ENCODE measurements around the gene RAB33A. TPM values are rescaled to one million over a fixed set of nuclear protein-coding genes. Genes with fewer than 3 reads are reported as not detected.

Gene RAB33A
- total and polyA plus RNA-seq, 2 donors (not counting 1 experiment from before 2014, with no cell fraction given), result 2.4 to 5.4 TPM

GRCh38 chrX:130212371-130212770, 40.6 kb downstream of the RAB33A start:
- H3K27ac Mint-ChIP-seq, result no peak overlapping the region

DNA sequence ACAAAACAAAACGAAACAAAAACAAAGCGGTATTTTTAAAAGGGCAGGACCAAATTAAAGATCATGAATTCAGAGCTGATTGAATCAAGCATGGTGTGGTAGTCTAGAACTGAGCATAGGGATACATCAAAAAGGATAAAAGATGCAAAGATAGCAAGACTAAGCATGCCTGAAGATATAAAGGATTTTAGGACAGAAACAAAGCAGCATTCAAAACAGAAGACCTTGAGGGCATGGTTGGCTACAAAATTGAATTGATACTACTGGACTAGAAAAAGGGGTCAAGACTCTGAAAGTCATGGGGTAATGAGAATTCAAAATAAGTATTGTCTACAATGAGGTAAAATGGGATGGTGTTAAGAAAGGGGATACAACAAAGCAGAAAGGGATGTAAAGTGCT, 41.6 kb downstream of the RAB33A start:
- no peaks in the 10 kb centered on the region for H4K20me1 ChIP-seq (ENCODE audit: control insufficient read depth, insufficient read depth, low read length, poor library complexity, severe bottlenecking)
- no peak overlapping the region for H3K27ac Mint-ChIP-seq
- H3K4me3 ChIP-seq (ENCODE audit: control extremely low read depth in 1 of 5, extremely low read depth in 1 of 5, insufficient read depth in 1 of 5, low read depth in 2 of 5, low read length in 4 of 5), result no peak overlapping the region
- H3K27me3 ChIP-seq (replicated peaks in 1 of 4; ENCODE audit: control extremely low read depth in 1 of 4, control insufficient read depth in 3 of 4, insufficient read depth in 4 of 4, low read length in 3 of 4), result no peaks in the 10 kb centered on the region
- no peaks in the 10 kb centered on the region for H3K9me3 Mint-ChIP-seq (ENCODE audit: insufficient read depth)
- WGBS (ENCODE audit: insufficient coverage), result no CpG with 5 or more reads among the region's 2 CpGs
- H3K4me3 Mint-ChIP-seq, result no peak overlapping the region
- TF ChIP-seq, protein P1, sequence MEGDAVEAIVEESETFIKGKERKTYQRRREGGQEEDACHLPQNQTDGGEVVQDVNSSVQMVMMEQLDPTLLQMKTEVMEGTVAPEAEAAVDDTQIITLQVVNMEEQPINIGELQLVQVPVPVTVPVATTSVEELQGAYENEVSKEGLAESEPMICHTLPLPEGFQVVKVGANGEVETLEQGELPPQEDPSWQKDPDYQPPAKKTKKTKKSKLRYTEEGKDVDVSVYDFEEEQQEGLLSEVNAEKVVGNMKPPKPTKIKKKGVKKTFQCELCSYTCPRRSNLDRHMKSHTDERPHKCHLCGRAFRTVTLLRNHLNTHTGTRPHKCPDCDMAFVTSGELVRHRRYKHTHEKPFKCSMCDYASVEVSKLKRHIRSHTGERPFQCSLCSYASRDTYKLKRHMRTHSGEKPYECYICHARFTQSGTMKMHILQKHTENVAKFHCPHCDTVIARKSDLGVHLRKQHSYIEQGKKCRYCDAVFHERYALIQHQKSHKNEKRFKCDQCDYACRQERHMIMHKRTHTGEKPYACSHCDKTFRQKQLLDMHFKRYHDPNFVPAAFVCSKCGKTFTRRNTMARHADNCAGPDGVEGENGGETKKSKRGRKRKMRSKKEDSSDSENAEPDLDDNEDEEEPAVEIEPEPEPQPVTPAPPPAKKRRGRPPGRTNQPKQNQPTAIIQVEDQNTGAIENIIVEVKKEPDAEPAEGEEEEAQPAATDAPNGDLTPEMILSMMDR (IDR thresholded peaks at IDR 0.05), result no peak
- no peak for TF ChIP-seq EZH2 (IDR thresholded peaks at IDR 0.05; ENCODE audit: borderline replicate concordance, insufficient read depth, low read depth, low read length, poor library complexity, severe bottlenecking)
- no peak overlapping the region for H3K27ac ChIP-seq (ENCODE audit: low read length in 2 of 2)
- ChIA-PET POLR2A (no interaction called here), CTCF (no interaction called here)
- no peak overlapping the region for H3K4me2 ChIP-seq (replicated peaks; ENCODE audit: low read depth, low read length, poor library complexity, severe bottlenecking)
- no peaks in the 10 kb centered on the region for H3K4me1 Mint-ChIP-seq
- no peaks in the 10 kb centered on the region for H3K27me3 Mint-ChIP-seq
- no peaks in the 10 kb centered on the region for H3K9me3 ChIP-seq (ENCODE audit: control extremely low read depth in 1 of 3, control insufficient read depth in 2 of 3, insufficient read depth in 1 of 3, low read length in 2 of 3)
- H3K36me3 ChIP-seq (replicated peaks in 1 of 2; ENCODE audit: control extremely low read depth in 1 of 2, control insufficient read depth in 1 of 2, extremely low read depth in 1 of 2, insufficient read depth in 2 of 2, low read length in 1 of 2), result peaks cover 1 to 11% of the 10 kb centered on the region in 2 experiments
- H3K9ac ChIP-seq (ENCODE audit: low read length), result no peak overlapping the region
- ATAC-seq (ENCODE audit: low read depth) (no peak), DNase-seq (no peak)
- no peak overlapping the region for H2AFZ ChIP-seq (ENCODE audit: insufficient read depth, low read depth, low read length, poor library complexity, severe bottlenecking)
- intact Hi-C loops (cut with micrococcal nuclease), result no loop called here
- no peaks in the 10 kb centered on the region for H3K4me1 ChIP-seq (ENCODE audit: control insufficient read depth in 2 of 2, insufficient read depth in 2 of 2, low read length in 2 of 2)
- H3K79me2 ChIP-seq (ENCODE audit: control insufficient read depth, insufficient read depth, low read length), result no peaks in the 10 kb centered on the region

More at GRCh38 chrX:130212371-130212770, 40.6 kb downstream of the RAB33A start:
- no peak overlapping the region for H3K4me3 Mint-ChIP-seq
- WGBS (ENCODE audit: insufficient coverage), result no CpG with 5 or more reads among the region's 1 CpG
- Histone ChIP-seq H3K36me3 (replicated peaks in 1 of 2; ENCODE audit: control extremely low read depth in 1 of 2, control insufficient read depth in 1 of 2, extremely low read depth in 1 of 2, insufficient read depth in 2 of 2, low read length in 1 of 2) (peaks cover 1 to 9% of the 10 kb centered on the region in 2 experiments), H3K9me3 (ENCODE audit: control extremely low read depth in 1 of 3, control insufficient read depth in 2 of 3, insufficient read depth in 1 of 3, low read length in 2 of 3) (no peaks in the 10 kb centered on the region), H2AFZ (ENCODE audit: insufficient read depth, low read depth, low read length, poor library complexity, severe bottlenecking) (no peak overlapping the region), H3K4me1 (ENCODE audit: control insufficient read depth in 2 of 2, insufficient read depth in 2 of 2, low read length in 2 of 2) (no peaks in the 10 kb centered on the region), H3K79me2 (ENCODE audit: control insufficient read depth, insufficient read depth, low read length) (no peaks in the 10 kb centered on the region), H3K27ac (ENCODE audit: low read length in 2 of 2) (no peak overlapping the region), H3K27me3 (replicated peaks in 1 of 4; ENCODE audit: control extremely low read depth in 1 of 4, control insufficient read depth in 3 of 4, insufficient read depth in 4 of 4, low read length in 3 of 4) (no peaks in the 10 kb centered on the region), H3K9ac (ENCODE audit: low read length) (no peak overlapping the region), H3K4me3 (ENCODE audit: control extremely low read depth in 1 of 5, extremely low read depth in 1 of 5, insufficient read depth in 1 of 5, low read depth in 2 of 5, low read length in 4 of 5) (no peak overlapping the region), H4K20me1 (ENCODE audit: control insufficient read depth, insufficient read depth, low read length, poor library complexity, severe bottlenecking) (no peaks in the 10 kb centered on the region), H3K4me2 (replicated peaks; ENCODE audit: low read depth, low read length, poor library complexity, severe bottlenecking) (no peak overlapping the region)
- no peaks in the 10 kb centered on the region for H3K9me3 Mint-ChIP-seq (ENCODE audit: insufficient read depth)
- H3K27me3 Mint-ChIP-seq, result no peaks in the 10 kb centered on the region
- ATAC-seq (ENCODE audit: low read depth) (no peak), DNase-seq (no peak)
- intact Hi-C loops (cut with micrococcal nuclease), result no loop called here
- no peaks in the 10 kb centered on the region for H3K4me1 Mint-ChIP-seq
- POLR2A ChIA-PET, result no interaction called here
- TF ChIP-seq, protein P1 (IDR thresholded peaks at IDR 0.05), result no peak
- no peak for TF ChIP-seq EZH2 (IDR thresholded peaks at IDR 0.05; ENCODE audit: borderline replicate concordance, insufficient read depth, low read depth, low read length, poor library complexity, severe bottlenecking)
- CTCF ChIA-PET, result no interaction called here
